K562 (cell line): Measurements from ENCODE around the gene BCR.

Source experiments
- ERF ChIP-seq: fragments of 450-650 bp; formaldehyde crosslinking; IDR thresholded peaks from 2 replicates; pipeline ENCODE4 v1.4.0; 2020; ENCODE audit warnings: mild to moderate bottlenecking, mixed read lengths
- GABPB2 ChIP-seq: fragments of 250-450 bp; sonication (Bioruptor Pico); conservative IDR thresholded peaks from 2 replicates; pipeline ENCODE4 v1.5.1; 2021; ENCODE audit warnings: mild to moderate bottlenecking
- NRF1 ChIP-seq, 2 experiments: fragments of 450-650 bp; IDR thresholded peaks in 1 of 2; conservative IDR thresholded peaks in 1 of 2; 2 replicates each; pipeline ENCODE4 v1.6.1; 2014; ENCODE audit warnings: mild to moderate bottlenecking in 2 of 2
- POLR2AphosphoS5 ChIP-seq: IDR thresholded peaks from 2 replicates; pipeline ENCODE4 v1.6.1; 2011; ENCODE audit warnings: mild to moderate bottlenecking, low read depth, low read length, moderate library complexity; ENCODE audit not compliant: control insufficient read depth, insufficient read depth
- RNF2 ChIP-seq: sonication (generic); IDR thresholded peaks from 2 replicates; pipeline ENCODE4 v1.6.1; 2016
- TF ChIP-seq, protein P1 (sequence below): conservative IDR thresholded peaks from 2 replicates; pipeline ENCODE4 v1.6.1; 2011; ENCODE audit warnings: low read depth, mild to moderate bottlenecking, low read length; ENCODE audit not compliant: control insufficient read depth

DNA sequence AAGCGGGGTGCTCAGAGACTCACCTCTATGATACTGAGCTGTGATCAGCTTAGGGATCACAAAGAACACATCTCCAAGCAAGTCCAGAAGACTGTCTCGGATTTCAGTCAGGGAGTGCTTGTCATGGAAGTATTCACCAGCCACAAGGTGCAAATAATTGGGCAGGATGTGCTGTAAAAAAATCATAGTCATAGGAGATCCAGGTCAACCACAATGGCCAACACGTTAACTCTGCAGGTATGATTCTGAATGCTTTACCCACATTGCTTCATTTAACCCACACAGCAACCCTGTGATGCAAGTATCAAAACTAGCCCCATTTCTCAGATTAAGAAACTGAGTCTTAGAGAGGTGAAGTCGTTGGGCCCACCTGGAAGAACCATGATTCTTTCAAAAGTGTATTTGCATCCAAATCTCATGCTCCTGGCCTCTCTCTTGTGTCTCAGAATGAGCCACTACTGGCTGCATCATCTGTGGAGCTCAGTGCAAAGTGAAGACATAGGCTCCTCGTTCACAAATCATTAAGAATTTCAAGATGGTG is 179.3 kb downstream of the BCR start:
- TF ChIP-seq GABPB2 (CRISPR knock-in tag) = no peak
- no peak for TF ChIP-seq ERF (CRISPR knock-in tag)
- TF ChIP-seq, protein P1, sequence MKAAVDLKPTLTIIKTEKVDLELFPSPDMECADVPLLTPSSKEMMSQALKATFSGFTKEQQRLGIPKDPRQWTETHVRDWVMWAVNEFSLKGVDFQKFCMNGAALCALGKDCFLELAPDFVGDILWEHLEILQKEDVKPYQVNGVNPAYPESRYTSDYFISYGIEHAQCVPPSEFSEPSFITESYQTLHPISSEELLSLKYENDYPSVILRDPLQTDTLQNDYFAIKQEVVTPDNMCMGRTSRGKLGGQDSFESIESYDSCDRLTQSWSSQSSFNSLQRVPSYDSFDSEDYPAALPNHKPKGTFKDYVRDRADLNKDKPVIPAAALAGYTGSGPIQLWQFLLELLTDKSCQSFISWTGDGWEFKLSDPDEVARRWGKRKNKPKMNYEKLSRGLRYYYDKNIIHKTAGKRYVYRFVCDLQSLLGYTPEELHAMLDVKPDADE = no peak
- no peak for TF ChIP-seq RNF2
- TF ChIP-seq POLR2AphosphoS5 = no peak
- no peak for TF ChIP-seq NRF1 (conservative IDR thresholded peaks at IDR 0.05 in 1 of 2, IDR thresholded peaks at IDR 0.05 in 1 of 2)
